HG02981 (cell line): ENCODE results near the gene RHNO1.
"Not testable (repeated sequence)": the region's sequence is repeated elsewhere in the genome, so short reads cannot be mapped to it uniquely, and the experiment has no call there.

Source experiments
- ATAC-seq: cut with Tn5 transposase; IDR thresholded peaks from one replicate; pipeline ENCODE4 v1.9.1; 2021; ENCODE audit warnings: mild to moderate bottlenecking, moderate library complexity; ENCODE audit not compliant: unreplicated experiment

Gene RHNO1

GRCh38 chr12:2858334-2858733 is 18.7 kb upstream of the RHNO1 start:
- ATAC-seq, result no peak

- no peak for ATAC-seq
Observed at GRCh38 chr12:2858944-2859421, 18.0 kb upstream of the RHNO1 start.

- ATAC-seq, result no peak
Observed at GRCh38 chr12:2860170-2860569, 16.9 kb upstream of the RHNO1 start.

- ATAC-seq, result no peak
Observed at GRCh38 chr12:2862876-2863275, 14.1 kb upstream of the RHNO1 start.

- not testable (repeated sequence) for ATAC-seq
Observed at GRCh38 chr12:2863402-2863801, 13.6 kb upstream of the RHNO1 start.

- no peak for ATAC-seq
Observed at GRCh38 chr12:2864198-2864597, 12.8 kb upstream of the RHNO1 start.

- not testable (repeated sequence) for ATAC-seq
Observed at GRCh38 chr12:2868986-2869632, 7.9 kb upstream of the RHNO1 start.

GRCh38 chr12:2876431-2877046 is 484 bp upstream of the RHNO1 start:
- peak; percentile 32 for ATAC-seq

GRCh38 chr12:2877953-2878732 is 1.1 kb downstream of the RHNO1 start:
- ATAC-seq, result no peak

- no peak for ATAC-seq
Observed at GRCh38 chr12:2879853-2880252, 2.8 kb downstream of the RHNO1 start.

- no peak for ATAC-seq
Observed at GRCh38 chr12:2884810-2885209, 7.8 kb downstream of the RHNO1 start.

- ATAC-seq, result no peak
Observed at GRCh38 chr12:2886768-2887450, 9.9 kb downstream of the RHNO1 start.

GRCh38 chr12:2890001-2890387 is 13.0 kb downstream of the RHNO1 start:
- ATAC-seq, result no peak

- ATAC-seq, result peak; percentile 96
Observed at GRCh38 chr12:2890388-2891239, 13.6 kb downstream of the RHNO1 start, which contains the start of gene TULP3. TSS of gene TULP3 (plus strand) at chr12:2890891. CDS start at chr12:2890948, 57 bp downstream.

- ATAC-seq, result no peak
Observed at GRCh38 chr12:2891240-2892053, 14.4 kb downstream of the RHNO1 start.

GRCh38 chr12:2892246-2892645 is 15.2 kb downstream of the RHNO1 start:
- ATAC-seq, result no peak

- ATAC-seq, result no peak
Observed at GRCh38 chr12:2893007-2893406, 16.0 kb downstream of the RHNO1 start.

- ATAC-seq, result no peak
Observed at GRCh38 chr12:2895051-2895451, 18.0 kb downstream of the RHNO1 start.

GRCh38 chr12:2895511-2895910 is 18.5 kb downstream of the RHNO1 start:
- no peak for ATAC-seq
